K562 (cell line): ENCODE measurements around the gene CFAP298.

Experiments
- ATF7 ChIP-seq: fragments of 450-650 bp; IDR thresholded peaks from 2 replicates; pipeline ENCODE4 v1.7.1; 2014; ENCODE audit warnings: mild to moderate bottlenecking, moderate library complexity
- CTCF ChIP-seq, 3 experiments: IDR thresholded peaks in 2 of 3; conservative IDR thresholded peaks in 1 of 3; 2 replicates each; pipeline ENCODE4 v1.5.1; 2011 to 2012; ENCODE audit warnings: low read length in 3 of 3, mild to moderate bottlenecking in 3 of 3, control low read depth in 2 of 3, improper control_type of control experiment in 1 of 3, inconsistent platforms in 1 of 3, low read depth in 1 of 3, mixed read lengths in 1 of 3, moderate library complexity in 1 of 3; ENCODE audit not compliant: insufficient read depth in 2 of 3
- MAX ChIP-seq: sonication (generic); formaldehyde crosslinking; IDR thresholded peaks from 2 replicates; pipeline ENCODE4 v1.9.0; 2022; ENCODE audit warnings: mild to moderate bottlenecking, missing genetic modification reagents
- POLR2AphosphoS5 ChIP-seq: IDR thresholded peaks from 2 replicates; pipeline ENCODE4 v1.6.1; 2011; ENCODE audit warnings: mild to moderate bottlenecking, low read depth, low read length, moderate library complexity; ENCODE audit not compliant: control insufficient read depth, insufficient read depth

- TF ChIP-seq MAX (CRISPR knock-in tag) (no peak), ATF7 (no peak), POLR2AphosphoS5 (no peak), CTCF (IDR thresholded peaks at IDR 0.05 in 2 of 3, conservative IDR thresholded peaks at IDR 0.05 in 1 of 3; ENCODE audit: insufficient read depth in 2 of 3, low read depth in 1 of 3, low read length in 3 of 3) (no peak)
Observed at GRCh38 chr21:32559006-32559610, 53.1 kb downstream of the CFAP298 start.
